ENCODE measurements around the gene DYNC2H1.

DNA sequence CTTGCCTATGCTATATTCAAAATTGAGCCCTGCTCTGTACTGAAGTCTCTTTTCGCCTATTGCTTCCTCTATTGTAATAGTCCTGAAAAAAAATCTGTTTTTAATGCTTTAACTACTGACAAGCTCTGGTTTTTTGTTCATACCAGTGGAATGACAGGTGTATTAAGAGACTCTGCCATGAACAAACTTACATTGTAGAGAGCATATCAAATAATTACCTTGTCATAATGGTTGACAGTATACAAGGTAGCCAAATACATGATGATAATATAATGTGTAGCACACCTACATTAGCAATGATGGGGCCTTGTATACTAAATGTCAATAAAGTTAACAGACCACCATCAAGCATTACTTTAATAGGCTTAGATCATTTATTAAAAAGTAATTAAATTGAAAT lies 175.0 kb downstream of the DYNC2H1 start:
- TF ChIP-seq, protein P1, sequence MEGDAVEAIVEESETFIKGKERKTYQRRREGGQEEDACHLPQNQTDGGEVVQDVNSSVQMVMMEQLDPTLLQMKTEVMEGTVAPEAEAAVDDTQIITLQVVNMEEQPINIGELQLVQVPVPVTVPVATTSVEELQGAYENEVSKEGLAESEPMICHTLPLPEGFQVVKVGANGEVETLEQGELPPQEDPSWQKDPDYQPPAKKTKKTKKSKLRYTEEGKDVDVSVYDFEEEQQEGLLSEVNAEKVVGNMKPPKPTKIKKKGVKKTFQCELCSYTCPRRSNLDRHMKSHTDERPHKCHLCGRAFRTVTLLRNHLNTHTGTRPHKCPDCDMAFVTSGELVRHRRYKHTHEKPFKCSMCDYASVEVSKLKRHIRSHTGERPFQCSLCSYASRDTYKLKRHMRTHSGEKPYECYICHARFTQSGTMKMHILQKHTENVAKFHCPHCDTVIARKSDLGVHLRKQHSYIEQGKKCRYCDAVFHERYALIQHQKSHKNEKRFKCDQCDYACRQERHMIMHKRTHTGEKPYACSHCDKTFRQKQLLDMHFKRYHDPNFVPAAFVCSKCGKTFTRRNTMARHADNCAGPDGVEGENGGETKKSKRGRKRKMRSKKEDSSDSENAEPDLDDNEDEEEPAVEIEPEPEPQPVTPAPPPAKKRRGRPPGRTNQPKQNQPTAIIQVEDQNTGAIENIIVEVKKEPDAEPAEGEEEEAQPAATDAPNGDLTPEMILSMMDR (IDR thresholded peaks at IDR 0.05), result no peak
- no peak for TF ChIP-seq EZH2 (IDR thresholded peaks at IDR 0.05)
